VCaP (cell line): Measurements from ENCODE around the gene GAL3ST3.

Source experiments
- H3K27ac ChIP-seq: fragments of 450-650 bp; 2 replicates; pipeline ENCODE4 v1.5.1; 2017
- TF ChIP-seq, protein P1 (sequence below): fragments of 450-650 bp; conservative IDR thresholded peaks from 2 replicates; pipeline ENCODE4 v1.5.1; 2017; ENCODE audit warnings: mild to moderate bottlenecking, moderate library complexity

GAL3ST3 gene

DNA sequence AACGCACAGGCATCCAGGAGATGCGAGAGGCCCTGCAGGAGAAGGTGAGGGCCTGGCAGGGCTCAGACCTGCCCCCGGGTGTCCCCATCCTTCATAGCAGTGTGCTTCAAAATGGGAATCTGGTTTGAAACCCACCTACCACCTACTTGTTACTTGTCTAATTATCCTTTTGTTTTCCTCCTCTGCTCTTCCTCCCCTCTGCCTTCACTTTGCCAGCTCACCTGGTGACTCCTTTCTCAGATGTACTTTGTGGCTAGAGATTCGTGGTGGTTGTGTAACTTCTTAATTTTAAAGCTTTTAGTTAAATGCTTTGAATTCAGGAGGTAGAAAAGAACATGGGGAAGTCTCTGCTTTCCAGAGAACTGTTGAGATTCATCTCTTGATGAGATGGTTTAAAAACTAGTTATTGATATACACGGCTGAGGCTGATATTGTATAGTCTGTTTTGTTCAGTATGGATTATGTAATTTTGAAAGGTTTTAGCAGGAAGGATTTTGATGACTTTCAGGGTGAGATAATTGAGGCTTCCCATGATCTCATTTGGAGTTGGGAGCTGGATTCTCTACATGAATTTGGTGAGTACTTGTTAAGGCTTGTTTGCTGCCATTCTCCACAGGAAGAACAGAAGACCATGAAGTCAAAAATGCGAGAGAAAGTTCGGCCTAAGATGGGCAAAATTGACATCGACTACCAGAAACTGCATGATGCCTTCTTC lies 11.2 kb upstream of the GAL3ST3 start:
- TF ChIP-seq, protein P1, sequence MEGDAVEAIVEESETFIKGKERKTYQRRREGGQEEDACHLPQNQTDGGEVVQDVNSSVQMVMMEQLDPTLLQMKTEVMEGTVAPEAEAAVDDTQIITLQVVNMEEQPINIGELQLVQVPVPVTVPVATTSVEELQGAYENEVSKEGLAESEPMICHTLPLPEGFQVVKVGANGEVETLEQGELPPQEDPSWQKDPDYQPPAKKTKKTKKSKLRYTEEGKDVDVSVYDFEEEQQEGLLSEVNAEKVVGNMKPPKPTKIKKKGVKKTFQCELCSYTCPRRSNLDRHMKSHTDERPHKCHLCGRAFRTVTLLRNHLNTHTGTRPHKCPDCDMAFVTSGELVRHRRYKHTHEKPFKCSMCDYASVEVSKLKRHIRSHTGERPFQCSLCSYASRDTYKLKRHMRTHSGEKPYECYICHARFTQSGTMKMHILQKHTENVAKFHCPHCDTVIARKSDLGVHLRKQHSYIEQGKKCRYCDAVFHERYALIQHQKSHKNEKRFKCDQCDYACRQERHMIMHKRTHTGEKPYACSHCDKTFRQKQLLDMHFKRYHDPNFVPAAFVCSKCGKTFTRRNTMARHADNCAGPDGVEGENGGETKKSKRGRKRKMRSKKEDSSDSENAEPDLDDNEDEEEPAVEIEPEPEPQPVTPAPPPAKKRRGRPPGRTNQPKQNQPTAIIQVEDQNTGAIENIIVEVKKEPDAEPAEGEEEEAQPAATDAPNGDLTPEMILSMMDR: no peak

DNA sequence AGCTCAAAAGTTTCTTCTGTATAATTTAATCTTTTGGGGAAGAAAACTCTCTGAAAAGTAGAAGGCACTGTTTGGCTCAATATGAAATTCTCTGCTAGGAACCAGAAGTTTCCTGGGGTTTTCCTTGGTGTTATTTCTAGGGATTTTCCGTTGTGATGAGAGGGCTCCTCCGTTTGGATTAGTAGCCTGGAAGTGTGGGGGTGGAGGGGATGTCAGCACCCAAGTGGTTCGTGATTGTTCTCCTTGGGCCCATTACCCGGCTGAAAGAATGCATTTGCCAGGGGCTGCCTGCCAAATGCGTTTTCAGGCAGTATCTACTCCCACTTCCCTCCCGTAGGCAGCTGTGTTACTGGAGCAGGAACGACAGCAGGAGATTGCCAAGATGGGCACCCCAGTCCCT lies 7.5 kb upstream of the GAL3ST3 start:
- TF ChIP-seq, protein P1: no peak

More for the DNA sequence above, 11.2 kb upstream of the GAL3ST3 start:
- H3K27ac ChIP-seq: no peak overlapping the region; the same call in 1 of the 2 replicates

GRCh38 chr11:66055021-66055420 lies 6.1 kb upstream of the GAL3ST3 start:
- H3K27ac ChIP-seq: no peak overlapping the region
- TF ChIP-seq, protein P1: no peak

More for the DNA sequence above, 7.5 kb upstream of the GAL3ST3 start:
- H3K27ac ChIP-seq: no peak overlapping the region

- TF ChIP-seq, protein P1: no peak
- H3K27ac ChIP-seq: peak overlapping the region; percentile 97
Measured at GRCh38 chr11:66052664-66052982, 3.7 kb upstream of the GAL3ST3 start.

- TF ChIP-seq, protein P1: no peak
Measured at GRCh38 chr11:66051766-66052663, 3.1 kb upstream of the GAL3ST3 start, which contains the start of gene SF3B2. TSS of gene SF3B2 (plus strand) at chr11:66052364. CDS start at chr11:66052385, 21 bp downstream.

DNA sequence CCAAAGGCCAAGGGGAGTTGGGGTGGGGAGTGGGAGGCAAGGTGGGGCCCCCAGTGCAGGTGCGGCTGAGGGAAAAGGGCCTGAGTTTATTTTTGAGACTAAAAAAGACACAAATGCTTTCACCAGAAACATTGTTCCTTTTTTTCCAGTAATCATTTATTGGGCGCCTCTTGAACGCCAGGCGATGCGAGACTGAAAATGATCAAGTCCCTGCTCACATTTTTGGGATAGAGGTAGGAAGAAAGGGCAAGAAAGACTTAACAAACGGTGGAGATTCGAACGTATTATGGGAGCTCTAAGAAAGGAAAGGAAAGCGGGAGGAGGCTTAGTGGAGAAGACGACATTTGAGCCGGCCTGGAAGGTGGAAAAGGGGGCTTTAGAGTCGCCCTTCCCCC lies 2.4 kb upstream of the GAL3ST3 start:
- H3K27ac ChIP-seq: peak overlapping the region; percentile 97
- TF ChIP-seq, protein P1: no peak

More at GRCh38 chr11:66051766-66052663, 3.1 kb upstream of the GAL3ST3 start, which contains the start of gene SF3B2:
- H3K27ac ChIP-seq: peak within 1 kb of the TSS; percentile 97

DNA sequence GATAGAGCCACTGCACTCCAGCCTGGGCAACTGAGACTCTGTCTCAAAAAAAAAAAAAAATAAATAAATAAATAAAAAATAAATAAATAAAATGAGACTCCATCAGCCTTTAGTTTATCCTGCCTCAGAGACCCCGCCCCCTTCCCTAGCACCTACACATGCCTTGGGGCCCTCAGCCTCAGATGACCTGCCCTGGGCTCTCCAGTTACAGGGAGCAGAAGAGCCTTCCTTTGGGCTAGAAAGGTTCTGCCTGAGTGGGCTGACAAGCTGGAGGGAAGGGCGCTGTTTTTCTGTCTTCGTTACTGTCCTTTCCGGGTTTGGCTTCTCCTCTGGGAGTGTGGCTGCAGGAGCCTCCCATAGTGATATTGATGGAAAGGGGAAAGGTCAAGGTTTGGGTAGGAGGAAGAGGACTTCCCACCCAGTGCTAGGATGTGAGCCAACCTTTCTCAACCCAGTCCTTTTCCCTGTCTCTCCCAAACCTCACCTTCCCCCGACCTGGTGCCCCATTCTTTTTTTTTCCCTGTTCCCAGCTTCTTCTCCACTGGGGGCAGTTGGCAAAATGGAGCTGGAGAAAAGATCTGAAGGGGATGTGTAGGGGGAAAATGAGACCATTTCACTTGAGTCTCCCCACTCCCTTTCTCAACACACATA lies 1.7 kb upstream of the GAL3ST3 start:
- TF ChIP-seq, protein P1: no peak; the same call in 1 of the 2 replicates
- peak overlapping the region; percentile 97 for H3K27ac ChIP-seq
